K562 (cell line): ENCODE results near the gene TBC1D1. TPM values are rescaled to one million over a fixed set of nuclear protein-coding genes. Genes with fewer than 3 reads are reported as not detected.

Source experiments
- ATAC-seq: fragments of 200-7000 bp; cut with Tn5 transposase; 3 replicates; pipeline ENCODE4 v1.9.1; 2020; ENCODE audit warnings: moderate library complexity
- BruUV-seq: library from RNA; stranded (reverse); fragments of 400-500 nt; replicated peaks from 2 replicates; lab custom pipeline; 2021; lab: Mats Ljungman, UMichigan
- CTCF ChIA-PET: fragments of 300-600 bp; formaldehyde crosslinking; extraction: SDS; loops from one replicate; lab custom pipeline; 2021; ENCODE audit warnings: low intra/inter-chr PET ratio; lab: Yijun Ruan, JAX
- POLR2A ChIA-PET: fragments of 300-600, 350-650 bp; sonication (Branson Sonifier 250); formaldehyde crosslinking; extraction: SDS; loops from one replicate; lab custom pipeline; 2021; ENCODE audit warnings: antibody characterized with exemption, inconsistent platforms; lab: Yijun Ruan, JAX
- DNase-seq, 4 experiments: peaks; one replicate each; pipeline versions ENCODE4 v3.0.0 to v3.0.0-alpha.2; 2011 to 2018; ENCODE audit warnings: low spot score in 3 of 4, mixed read lengths in 3 of 4; ENCODE audit errors: extremely low read depth in 1 of 4
- FAIRE-seq: peaks from 2 replicates; lab custom pipeline; 2011; peaks lifted over from hg19 to GRCh38; lab: Jason Lieb, UNC
- H2AFZ ChIP-seq: 2 replicates; pipeline ENCODE4 v1.6.0; 2011; ENCODE audit warnings: low read depth, low read length, control low read depth, inconsistent platforms
- H3K27ac ChIP-seq: fragments of 200-600 bp; 3 replicates; pipeline ENCODE4 v1.8.0; 2011; ENCODE audit warnings: low read depth, mild to moderate bottlenecking, control low read depth, inconsistent platforms, low read length, moderate library complexity, mixed read lengths; ENCODE audit errors: extremely low read depth
- H3K27me3 ChIP-seq, 2 experiments: fragments of 300-600 bp in 1 of 2; 2 replicates in 1 of 2; 3 replicates in 1 of 2; pipeline versions ENCODE4 v1.6.0 to v1.8.0; 2011; ENCODE audit warnings: inconsistent platforms in 2 of 2, low read length in 2 of 2, mild to moderate bottlenecking in 1 of 2, mixed read lengths in 1 of 2, moderate library complexity in 1 of 2; ENCODE audit not compliant: control insufficient read depth in 2 of 2, insufficient read depth in 2 of 2
- H3K36me3 ChIP-seq: fragments of 300-600 bp; 3 replicates; pipeline ENCODE4 v1.8.0; 2011; ENCODE audit warnings: mild to moderate bottlenecking, low read length, inconsistent platforms; ENCODE audit not compliant: control insufficient read depth, insufficient read depth
- H3K4me1 ChIP-seq, 2 experiments: fragments of 200-600 bp in 1 of 2; replicated peaks in 1 of 2; 2 replicates in 1 of 2; 3 replicates in 1 of 2; pipeline versions ENCODE4 v1.5.1 to v1.8.0; 2011; ENCODE audit warnings: inconsistent platforms in 2 of 2, low read length in 2 of 2, mild to moderate bottlenecking in 1 of 2, mixed read lengths in 1 of 2, moderate library complexity in 1 of 2; ENCODE audit not compliant: control insufficient read depth in 2 of 2, insufficient read depth in 2 of 2
- H3K4me2 ChIP-seq: 2 replicates; pipeline ENCODE4 v1.6.1; 2011; ENCODE audit warnings: low read length, control low read depth, inconsistent platforms, mixed read lengths; ENCODE audit not compliant: insufficient read depth
- H3K4me3 ChIP-seq: fragments of 200-600 bp; sonication (generic), shearing (Covaris generic); 2 replicates; pipeline ENCODE4 v1.5.1; 2016; ENCODE audit warnings: control low read depth, inconsistent platforms
- H3K79me2 ChIP-seq: fragments of 200-600 bp; 3 replicates; pipeline ENCODE4 v1.8.0; 2011; ENCODE audit warnings: low read length, inconsistent platforms; ENCODE audit not compliant: control insufficient read depth, insufficient read depth
- H3K9ac ChIP-seq, 2 experiments: 2 replicates each; pipeline versions ENCODE4 v1.6.0 to v1.6.1; 2011; ENCODE audit warnings: low read depth in 2 of 2, low read length in 2 of 2, control low read depth in 1 of 2, inconsistent platforms in 1 of 2, mild to moderate bottlenecking in 1 of 2, mixed read lengths in 1 of 2; ENCODE audit not compliant: insufficient read depth in 1 of 2
- H3K9me1 ChIP-seq: one replicate; pipeline ENCODE4 v1.6.0; 2011; ENCODE audit warnings: inconsistent platforms, mild to moderate bottlenecking, low read length, moderate library complexity; ENCODE audit not compliant: control insufficient read depth, insufficient read depth
- H3K9me3 ChIP-seq: replicated peaks from 2 replicates; pipeline ENCODE4 v1.5.1; 2011; ENCODE audit warnings: low read depth, low read length, inconsistent platforms; ENCODE audit not compliant: control insufficient read depth, insufficient read depth
- H4K20me1 ChIP-seq: replicated peaks from 2 replicates; pipeline ENCODE4 v1.6.1; 2011; ENCODE audit warnings: low read length, inconsistent platforms, mixed read lengths; ENCODE audit not compliant: control insufficient read depth, insufficient read depth
- ATF3 ChIP-seq, 2 experiments: fragments of 450-650 bp in 1 of 2; sonication (generic) in 1 of 2; formaldehyde crosslinking in 1 of 2; IDR thresholded peaks in 1 of 2; conservative IDR thresholded peaks in 1 of 2; 2 replicates each; pipeline versions ENCODE4 v1.6.1 to v1.8.1; 2016 to 2023; ENCODE audit warnings: mild to moderate bottlenecking in 2 of 2, moderate library complexity in 2 of 2, inconsistent platforms in 1 of 2, missing genetic modification reagents in 1 of 2
- CBFA2T3 ChIP-seq: fragments of 450-650 bp; IDR thresholded peaks from 2 replicates; pipeline ENCODE4 v1.6.1; 2017
- CUX1 ChIP-seq: fragments of 200-800 bp; sonication (Bioruptor generic); IDR thresholded peaks from 2 replicates; pipeline ENCODE4 v1.6.1; 2016; ENCODE audit warnings: missing genetic modification characterization, missing compliant biosample characterization
- MAFK ChIP-seq: IDR thresholded peaks from 2 replicates; pipeline ENCODE4 v1.6.1; 2011; ENCODE audit warnings: low read length, improper control_type of control experiment
- MBD1 ChIP-seq: fragments of 250-450 bp; sonication (Bioruptor Pico); IDR thresholded peaks from 2 replicates; pipeline ENCODE4 v1.8.0; 2022; ENCODE audit warnings: inconsistent platforms
- PATZ1 ChIP-seq: fragments of 250-450 bp; sonication (Bioruptor Pico); IDR thresholded peaks from 2 replicates; pipeline ENCODE4 v1.5.0; 2020; ENCODE audit warnings: mild to moderate bottlenecking, borderline replicate concordance
- SMARCB1 ChIP-seq: IDR thresholded peaks from 2 replicates; pipeline ENCODE4 v1.6.1; 2011; ENCODE audit warnings: improper control_type of control experiment, low read depth; ENCODE audit not compliant: insufficient read length
- SP1 ChIP-seq: sonication (generic); formaldehyde crosslinking; IDR thresholded peaks from 2 replicates; pipeline ENCODE4 v1.8.1; 2022; ENCODE audit warnings: mild to moderate bottlenecking, missing genetic modification reagents
- ZNF311 ChIP-seq: fragments of 250-450 bp; sonication (Bioruptor Pico); IDR thresholded peaks from 2 replicates; pipeline ENCODE4 v1.4.0; 2020; ENCODE audit warnings: mild to moderate bottlenecking, moderate library complexity
- ZNF76 ChIP-seq: fragments of 250-450 bp; sonication (Bioruptor Pico); IDR thresholded peaks from 2 replicates; pipeline ENCODE4 v1.4.0; 2020; ENCODE audit warnings: mild to moderate bottlenecking, moderate library complexity, borderline replicate concordance
- whole genome bisulfite sequencing: fragments of 100-300 bp; shearing (Covaris generic); methylation state at CpG from one replicate; pipeline ENCODE4 v1.1.6; 2016; ENCODE audit warnings: low coverage, mixed read lengths; ENCODE audit not compliant: insufficient coverage; ENCODE audit errors: missing lambda C conversion rate; 5-methylcytosine and 5-hydroxymethylcytosine counted together
- in situ Hi-C: fragments of 300-500 bp; cut with MboI; formaldehyde crosslinking; loops from 4 replicates; pipeline ENCODE4 v1.15.0; 2018; ENCODE audit warnings: inconsistent platforms, mixed read lengths
- intact Hi-C: fragments of 100-400 bp; cut with micrococcal nuclease; formaldehyde crosslinking; loops from 2 replicates; pipeline ENCODE4 v1.14.2; 2022
- polyA plus RNA-seq, 8 experiments: library from polyadenylated mRNA; depleted of rRNA in 4 of 8; stranded (reverse) in 5 of 8; unstranded in 3 of 8; fragments of >200 nt; fragmentation: Nextera tagmentation in 2 of 8; fragmentation: Illumina TruSeq in 1 of 8; extraction: Ambion mirVana in 2 of 8; extraction: Trizol in 1 of 8; gene quantifications; 2 replicates each; pipeline versions ENCODE4 v1.2.1 to v1.2.3, GENCODE V29; 2011 to 2014; ENCODE audit warnings: inconsistent platforms in 1 of 8, missing spikeins in 1 of 8
- total RNA-seq, 7 experiments: library from RNA; depleted of rRNA in 6 of 7; stranded (reverse); fragments of >200 nt in 6 of 7; fragmentation: Illumina TruSeq in 2 of 7; extraction: Trizol in 2 of 7; gene quantifications; 2 replicates each; pipeline versions ENCODE4 v1.2.1 to v1.2.3, GENCODE V29; 2011 to 2021; ENCODE audit warnings: low replicate concordance in 1 of 7

The TBC1D1 gene
- total and polyA plus RNA-seq, 9 of the 15 experiments (the other 6 are each of a cell fraction or from before 2014, with no cell fraction given) = 0.59 to 14.2 (median 8.8) TPM

- DNase-seq = no peak
- POLR2A ChIA-PET = interaction anchor here (0.6 kb wide), 1 partner anchor 119 kb away, joined by 3 read pairs; no protein-coding TSS in a partner anchor
- peaks cover 16 to 24% of the 10 kb centered on the region in 2 experiments; a peak in 4 of 5 replicates for H3K27me3 ChIP-seq
- H3K4me2 ChIP-seq = no peak overlapping the region
- CTCF ChIA-PET = no interaction called here
- peak overlapping the region; percentile 63 for H2AFZ ChIP-seq
- no peaks in the 10 kb centered on the region for H3K9me1 ChIP-seq
- H3K36me3 ChIP-seq = no peaks in the 10 kb centered on the region
- H3K27ac ChIP-seq = no peak overlapping the region
- BruUV-seq = no TSS peak
- FAIRE-seq = peak; percentile 67
- H3K9ac ChIP-seq = peak overlapping the region in 1 of 2 experiments; percentile 24; a peak in 1 of 4 replicates
- intact Hi-C loops (loop anchor here (5.0 kb wide), 1 partner anchor 174 kb away; no protein-coding TSS in a partner anchor), in situ Hi-C loops (no loop called here)
- H3K79me2 ChIP-seq = no peaks in the 10 kb centered on the region
- WGBS = 9% methylated on average over 3 of the region's 3 CpGs
- no peak for ATAC-seq
- H3K4me1 ChIP-seq = peaks cover 0 to 10% of the 10 kb centered on the region in 2 experiments; a peak in 3 of 5 replicates
- H3K4me3 ChIP-seq = peak overlapping the region; percentile 28; the same call in 1 of the 2 replicates
- H4K20me1 ChIP-seq = no peaks in the 10 kb centered on the region
- H3K9me3 ChIP-seq = no peaks in the 10 kb centered on the region
- TF ChIP-seq MAFK = no peak
- TF ChIP-seq ZNF311 (CRISPR knock-in tag) = no peak
- TF ChIP-seq ZNF76 (CRISPR knock-in tag) = no peak
- TF ChIP-seq SMARCB1 = no peak
- no peak for TF ChIP-seq ATF3 (IDR thresholded peaks at IDR 0.05)
- no peak for TF ChIP-seq ATF3 (CRISPR knock-in tag; conservative IDR thresholded peaks at IDR 0.05)
- TF ChIP-seq CBFA2T3 = no peak
- no peak for TF ChIP-seq CUX1 (CRISPR knock-in tag)
- TF ChIP-seq MBD1 (CRISPR knock-in tag) = no peak
- no peak for TF ChIP-seq PATZ1
- TF ChIP-seq SP1 = no peak
These were observed 85.6 kb downstream of the TBC1D1 start for GRCh38 chr4:37976507-37976906.
